Activated T-helper 9 cell treated with anti-CD3 and anti-CD28 coated beads, Interleukin-2, amount 50 U/mL, for 16 hours (primary cell): Measurements from ENCODE around the gene MINDY4.

Experiments
- DNase-seq: peaks from one replicate; pipeline ENCODE4 v3.0.0-alpha.2; 2020; ENCODE audit warnings: low read depth

MINDY4 gene

DNA sequence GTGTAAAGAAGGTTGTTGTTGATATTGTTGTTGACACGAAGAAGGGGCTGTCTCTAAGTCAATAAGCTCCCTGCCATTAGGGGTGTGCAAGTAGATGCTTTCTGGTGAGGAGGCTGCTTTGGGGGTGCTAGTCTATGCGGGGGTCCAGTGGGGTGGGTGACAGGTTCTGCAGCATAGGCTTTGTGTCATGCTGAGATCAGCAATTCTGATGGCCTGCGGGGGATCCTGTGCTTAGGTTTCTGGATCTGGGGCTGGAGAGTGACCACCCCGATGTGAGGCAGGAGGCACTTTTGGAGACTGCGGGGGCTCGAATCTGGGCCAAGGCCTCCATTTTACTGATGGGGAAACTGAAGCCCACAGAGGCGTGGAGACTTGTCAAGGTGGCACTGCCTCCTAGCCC is 145.6 kb downstream of the MINDY4 start:
- DNase-seq: no peak

DNA sequence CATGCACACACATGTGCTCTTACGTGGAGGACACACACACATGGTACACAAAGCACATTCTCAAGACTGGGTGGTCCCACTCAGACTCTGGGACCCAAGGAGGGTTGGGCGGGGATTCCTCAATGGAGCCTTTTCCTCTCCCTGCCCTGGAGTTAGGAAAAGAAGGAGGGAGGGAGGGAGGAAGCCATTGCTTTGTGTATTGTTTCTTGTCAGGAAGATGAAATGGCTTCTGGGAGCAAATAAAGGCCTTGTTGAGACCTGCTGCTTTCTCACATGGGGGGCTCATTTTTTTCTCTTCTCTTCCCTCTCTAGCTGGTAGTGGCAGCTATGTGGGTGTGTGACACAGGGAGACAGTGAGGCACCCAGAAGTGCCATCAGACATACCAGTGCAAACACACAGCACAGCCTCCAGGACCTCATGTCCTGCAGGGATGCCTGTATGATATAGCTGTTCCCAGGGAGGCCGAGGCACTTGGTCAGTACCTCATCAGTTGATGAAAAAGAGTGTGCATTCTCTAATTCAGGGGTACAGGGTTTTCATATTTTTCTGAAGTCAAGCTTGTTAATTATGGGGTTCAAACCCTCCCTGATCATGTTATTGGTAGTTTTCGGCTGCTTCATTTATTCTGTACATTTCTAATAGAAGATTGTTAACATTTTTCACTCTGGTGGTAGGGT is 146.1 kb downstream of the MINDY4 start:
- DNase-seq: no peak

DNA sequence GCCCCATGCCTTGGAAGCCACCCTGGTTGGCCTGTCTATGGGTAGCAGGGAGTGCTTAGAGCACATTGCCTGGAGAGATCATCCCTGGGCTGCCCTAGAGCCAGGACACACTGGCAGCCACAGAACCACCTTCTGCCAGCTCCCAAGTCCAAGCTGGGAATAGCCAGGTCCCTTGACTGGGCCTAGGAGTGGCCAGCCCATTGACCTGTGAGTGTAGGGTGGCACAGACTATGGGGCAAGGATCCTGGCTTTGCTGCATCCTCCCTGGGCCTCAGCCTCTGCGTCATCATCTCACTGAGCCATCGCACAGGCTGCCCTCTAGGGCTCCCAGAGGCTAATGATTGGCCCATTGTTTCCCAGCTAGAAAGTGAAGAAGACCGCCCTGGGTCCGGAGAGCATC is 147.5 kb downstream of the MINDY4 start:
- no peak for DNase-seq

- no peak for DNase-seq
These were observed 148.9 kb downstream of the MINDY4 start for GRCh38 chr7:30920021-30920583.

- DNase-seq: no peak
These were observed 149.6 kb downstream of the MINDY4 start for GRCh38 chr7:30920584-30921539.

DNA sequence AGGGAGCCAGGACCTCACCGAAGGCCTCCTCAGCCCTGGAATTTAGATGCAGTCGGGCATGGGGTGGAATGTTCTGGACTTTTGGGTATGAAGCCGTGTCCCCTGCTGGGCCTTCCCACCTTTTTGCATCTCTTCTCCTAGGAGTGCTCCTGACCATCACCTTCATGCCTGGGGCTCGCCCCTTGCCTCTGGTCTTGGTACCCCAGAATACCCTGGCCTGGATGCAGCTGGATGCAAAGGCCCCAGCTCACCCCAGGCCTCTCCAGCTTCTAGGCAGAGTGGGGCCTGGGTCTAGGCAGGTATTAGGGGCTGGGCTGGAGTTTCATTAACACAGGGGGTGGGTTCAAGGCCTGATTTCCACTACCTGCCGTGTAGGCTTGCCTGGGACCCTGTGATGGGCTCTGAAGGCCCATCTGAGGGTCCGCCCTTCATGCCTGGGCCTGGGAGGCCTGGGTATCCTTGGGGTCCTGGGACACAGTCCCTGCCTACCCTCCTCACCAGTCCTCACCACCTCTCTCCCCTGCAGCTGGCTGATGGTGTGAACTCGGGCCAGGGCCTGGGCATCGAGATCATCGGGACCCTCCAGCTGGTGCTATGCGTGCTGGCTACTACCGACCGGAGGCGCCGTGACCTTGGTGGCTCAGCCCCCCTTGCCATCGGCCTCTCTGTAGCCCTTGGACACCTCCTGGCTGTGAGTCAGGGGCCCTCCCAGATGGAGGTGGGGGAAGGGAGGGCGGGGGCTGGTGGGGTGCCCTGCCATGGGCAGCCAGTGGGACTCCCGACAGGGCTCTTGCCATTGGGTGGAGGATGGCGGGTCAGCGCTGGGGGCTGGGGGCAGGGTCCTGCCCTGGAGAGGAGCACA is 150.6 kb downstream of the MINDY4 start:
- DNase-seq: no peak

DNA sequence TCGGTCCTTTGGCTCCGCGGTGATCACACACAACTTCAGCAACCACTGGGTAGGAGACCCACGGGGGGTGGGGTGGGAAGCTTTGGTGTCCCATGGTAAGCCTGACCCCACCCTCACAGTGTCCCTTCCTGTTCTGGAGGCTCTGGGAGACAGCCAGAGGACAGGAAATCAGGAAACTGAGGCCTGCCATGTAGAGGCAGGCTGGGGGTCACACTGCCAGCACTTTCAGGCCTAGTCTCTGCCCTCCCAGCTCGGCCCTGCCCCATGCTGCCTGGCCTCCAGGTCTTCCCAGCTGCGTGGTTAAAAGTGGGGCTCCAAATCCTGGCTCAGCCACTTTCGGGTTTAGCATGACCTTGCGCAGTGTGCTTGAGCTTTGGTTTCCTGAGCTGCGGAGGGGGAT is 151.4 kb downstream of the MINDY4 start:
- no peak for DNase-seq

DNA sequence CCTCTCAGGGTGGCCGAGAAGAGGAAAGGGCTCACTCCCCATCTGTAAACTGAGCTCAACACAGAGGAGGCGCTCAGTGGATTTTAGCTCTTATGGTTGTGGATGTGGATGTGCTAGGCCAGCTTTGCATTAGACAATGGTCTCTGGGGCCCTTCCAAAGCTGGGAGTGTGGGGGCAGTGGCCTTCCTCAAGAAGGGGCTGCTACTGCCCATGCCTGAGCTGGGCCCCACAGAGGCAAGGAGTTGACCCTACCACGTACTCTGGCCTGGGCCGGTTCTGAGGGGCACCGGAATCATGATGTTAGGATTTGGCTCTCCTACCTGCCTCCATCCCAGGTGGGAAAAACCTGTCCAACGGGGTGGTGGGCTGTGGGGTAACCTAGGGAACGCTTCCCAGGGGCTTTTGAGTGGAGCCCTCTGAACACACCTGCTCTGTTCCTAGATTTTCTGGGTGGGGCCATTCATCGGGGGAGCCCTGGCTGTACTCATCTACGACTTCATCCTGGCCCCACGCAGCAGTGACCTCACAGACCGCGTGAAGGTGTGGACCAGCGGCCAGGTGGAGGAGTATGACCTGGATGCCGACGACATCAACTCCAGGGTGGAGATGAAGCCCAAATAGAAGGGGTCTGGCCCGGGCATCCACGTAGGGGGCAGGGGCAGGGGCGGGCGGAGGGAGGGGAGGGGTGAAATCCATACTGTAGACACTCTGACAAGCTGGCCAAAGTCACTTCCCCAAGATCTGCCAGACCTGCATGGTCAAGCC is 152.0 kb downstream of the MINDY4 start:
- no peak for DNase-seq

- DNase-seq: no peak
These were observed 152.7 kb downstream of the MINDY4 start for GRCh38 chr7:30923774-30924413.

DNA sequence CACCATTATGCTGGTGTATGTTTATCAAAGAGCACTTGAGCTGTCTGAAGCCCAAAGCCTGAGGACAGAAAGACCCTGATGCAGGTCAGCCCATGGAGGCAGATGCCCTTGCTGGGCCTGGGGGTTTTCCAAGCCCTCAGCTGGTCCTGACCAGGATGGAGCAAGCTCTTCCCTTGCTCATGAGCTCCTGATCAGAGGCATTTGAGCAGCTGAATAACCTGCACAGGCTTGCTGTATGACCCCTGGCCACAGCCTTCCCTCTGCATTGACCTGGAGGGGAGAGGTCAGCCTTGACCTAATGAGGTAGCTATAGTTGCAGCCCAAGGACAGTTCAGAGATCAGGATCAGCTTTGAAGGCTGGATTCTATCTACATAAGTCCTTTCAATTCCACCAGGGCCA is 153.4 kb downstream of the MINDY4 start:
- no peak for DNase-seq

DNA sequence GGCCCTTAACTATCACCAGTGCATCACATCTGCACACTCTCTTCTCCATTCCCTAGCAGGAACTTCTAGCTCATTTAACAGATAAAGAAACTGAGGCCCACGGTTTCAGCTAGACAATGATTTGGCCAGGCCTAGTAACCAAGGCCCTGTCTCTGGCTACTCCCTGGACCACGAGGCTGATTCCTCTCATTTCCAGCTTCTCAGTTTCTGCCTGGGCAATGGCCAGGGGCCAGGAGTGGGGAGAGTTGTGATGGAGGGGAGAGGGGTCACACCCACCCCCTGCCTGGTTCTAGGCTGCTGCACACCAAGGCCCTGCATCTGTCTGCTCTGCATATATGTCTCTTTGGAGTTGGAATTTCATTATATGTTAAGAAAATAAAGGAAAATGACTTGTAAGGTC is 153.9 kb downstream of the MINDY4 start:
- no peak for DNase-seq

DNA sequence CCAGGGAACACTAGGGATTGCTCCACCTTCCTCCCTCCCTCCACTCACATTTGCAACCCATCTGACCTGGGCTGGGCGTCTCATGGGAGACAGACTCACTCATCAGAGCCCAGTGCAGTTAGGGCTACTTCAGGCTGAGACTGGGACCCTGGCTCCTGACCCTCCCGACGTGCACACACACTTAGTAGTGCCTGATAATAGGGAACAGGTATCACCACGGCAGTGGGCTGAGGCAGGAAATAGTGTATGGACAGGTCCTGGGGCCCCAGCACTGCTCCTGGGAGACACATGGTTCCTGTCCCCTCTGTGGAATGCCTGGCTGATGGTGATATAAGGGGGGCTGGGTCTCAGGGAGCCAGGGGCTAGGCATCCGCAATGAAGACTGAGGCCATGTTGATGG is 154.7 kb downstream of the MINDY4 start:
- no peak for DNase-seq

GRCh38 chr7:30926313-30926712 is 155.1 kb downstream of the MINDY4 start:
- DNase-seq: no peak

DNA sequence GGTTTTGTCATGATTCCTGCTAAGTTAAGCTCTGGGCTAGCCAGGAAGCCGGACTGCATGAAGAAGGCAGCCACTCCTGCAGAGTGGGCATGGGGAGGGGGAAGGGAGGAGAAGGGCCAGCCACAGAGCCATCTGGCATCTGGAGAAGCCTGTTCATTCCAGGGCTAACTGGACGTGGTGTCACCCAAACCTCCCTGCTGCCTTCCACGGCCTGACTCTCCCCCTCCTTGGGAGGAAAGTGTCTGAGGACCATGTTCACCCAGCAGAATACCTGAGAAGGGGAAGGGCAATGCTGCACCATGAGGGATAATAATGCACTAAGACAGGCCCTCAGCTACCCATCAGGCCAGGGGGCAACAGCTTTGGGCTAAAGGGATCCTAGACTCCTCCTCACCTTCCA is 155.8 kb downstream of the MINDY4 start:
- no peak for DNase-seq

- no peak for DNase-seq
These were observed 156.3 kb downstream of the MINDY4 start for GRCh38 chr7:30927559-30927958.

- no peak for DNase-seq
These were observed 157.1 kb downstream of the MINDY4 start for GRCh38 chr7:30928254-30928872.

DNA sequence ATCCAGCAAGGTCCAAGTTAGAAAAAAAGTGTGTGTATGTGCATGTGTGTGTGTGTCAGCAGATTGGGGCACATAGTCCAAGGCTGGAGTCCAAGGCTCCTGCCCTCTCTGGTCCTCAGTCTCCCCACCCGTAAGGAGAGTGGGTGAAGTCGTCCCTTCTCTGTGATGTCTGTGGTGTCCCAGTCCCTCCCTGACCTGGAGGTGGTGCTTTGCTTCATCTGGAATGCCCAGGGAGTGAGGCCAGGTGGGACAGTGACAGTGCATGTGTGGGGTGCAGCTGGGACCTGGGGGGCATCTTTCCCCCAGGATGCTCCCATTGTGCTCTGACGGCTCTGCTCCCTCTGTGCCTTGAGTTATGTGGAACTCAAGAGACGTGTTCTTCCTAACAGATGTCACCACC is 158.5 kb downstream of the MINDY4 start:
- DNase-seq: no peak

DNA sequence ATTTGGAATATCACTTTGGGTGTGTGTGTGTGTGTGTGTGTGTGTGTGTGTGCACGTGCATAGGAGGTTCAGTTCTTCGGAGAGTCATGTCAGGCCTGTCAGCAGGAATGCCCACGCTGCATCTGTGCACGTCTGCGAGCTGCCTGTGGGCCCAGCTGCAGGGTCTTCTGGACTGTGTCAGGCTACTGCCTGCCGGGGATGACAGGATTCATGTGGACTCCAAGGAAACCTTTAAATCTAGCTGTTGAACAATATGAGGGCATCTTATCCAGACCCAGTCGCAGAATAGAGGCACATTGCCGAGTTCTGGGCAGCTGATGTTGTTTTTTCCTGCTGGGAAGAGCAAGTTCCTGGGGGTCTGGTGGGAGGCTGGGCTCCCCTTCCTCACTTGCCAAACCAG is 159.4 kb downstream of the MINDY4 start:
- DNase-seq: no peak

- no peak for DNase-seq
These were observed 160.1 kb downstream of the MINDY4 start for GRCh38 chr7:30931161-30931928.
